ENCODE results near the gene GNG13. TPM values are rescaled to one million over a fixed set of nuclear protein-coding genes. Genes with fewer than 3 reads are reported as not detected.

GNG13 gene
- total and polyA plus RNA-seq, 2 experiments from 2014 or later = not detected

GRCh38 chr16:788399-789126 is 12.0 kb downstream of the GNG13 start, which contains the start of gene CHTF18:
CHTF18 (plus strand) TSS chr16:788620; CDS start chr16:788685, 65 bp downstream.
- Histone ChIP-seq H3K79me2 (ENCODE audit: insufficient read depth) (peaks cover 19% of the 10 kb centered on the region), H3K9ac (peak within 1 kb of the TSS; percentile 85), H3K9me2 (ENCODE audit: insufficient read depth) (no peaks in the 10 kb centered on the region), H3K27me3 (replicated peaks; ENCODE audit: insufficient read depth) (no peaks in the 10 kb centered on the region), H3K9me3 (ENCODE audit: low read depth) (no peaks in the 10 kb centered on the region), H3K36me3 (ENCODE audit: low read depth) (no peaks in the 10 kb centered on the region), H2AFZ (peak within 1 kb of the TSS; percentile 82), H4K20me1 (ENCODE audit: insufficient read depth) (no peaks in the 10 kb centered on the region), H3K27ac (no peak within 1 kb of the TSS), H3K4me1 (ENCODE audit: insufficient read depth) (no peaks in the 10 kb centered on the region), H3K4me2 (ENCODE audit: unreplicated experiment) (peak within 1 kb of the TSS; percentile 98), H3K4me3 (peak within 1 kb of the TSS; percentile 98), H3F3A (ENCODE audit: insufficient read depth) (no peaks in the 10 kb centered on the region)
- 0 to 1% methylated on average over 61 to 73 of the region's 97 CpGs for WGBS, 2 experiments (ENCODE audit: low coverage in 1 of 2, low lambda C conversion rate in 2 of 2, missing lambda C conversion rate in 2 of 2)
- DNase-seq = peak; percentile 98
- no peak for TF ChIP-seq EZH2 (IDR thresholded peaks at IDR 0.05; ENCODE audit: insufficient read depth, poor library complexity, severe bottlenecking)
- no peak for TF ChIP-seq EZH2phosphoT487 (IDR thresholded peaks at IDR 0.05; ENCODE audit: insufficient read depth, low read depth)
- in situ Hi-C loops (cut with MboI) = no loop called here

- Histone ChIP-seq H3K4me2 (ENCODE audit: unreplicated experiment) (peak within 1 kb of the TSS; percentile 98), H3K27me3 (replicated peaks; ENCODE audit: insufficient read depth) (no peaks in the 10 kb centered on the region), H3K79me2 (ENCODE audit: insufficient read depth) (peaks cover 19% of the 10 kb centered on the region), H3K36me3 (ENCODE audit: low read depth) (no peaks in the 10 kb centered on the region), H2AFZ (peak within 1 kb of the TSS; percentile 82), H3K27ac (no peak within 1 kb of the TSS), H3K9me2 (ENCODE audit: insufficient read depth) (no peaks in the 10 kb centered on the region), H3K4me1 (ENCODE audit: insufficient read depth) (no peaks in the 10 kb centered on the region), H4K20me1 (ENCODE audit: insufficient read depth) (no peaks in the 10 kb centered on the region), H3K9ac (peak within 1 kb of the TSS; percentile 85), H3K9me3 (ENCODE audit: low read depth) (no peaks in the 10 kb centered on the region), H3F3A (ENCODE audit: insufficient read depth) (no peaks in the 10 kb centered on the region), H3K4me3 (peak within 1 kb of the TSS; percentile 98)
- in situ Hi-C loops (cut with MboI) = no loop called here
- no peak for TF ChIP-seq EZH2phosphoT487 (IDR thresholded peaks at IDR 0.05; ENCODE audit: insufficient read depth, low read depth)
- TF ChIP-seq EZH2 (IDR thresholded peaks at IDR 0.05; ENCODE audit: insufficient read depth, poor library complexity, severe bottlenecking) = no peak
- no peak for DNase-seq
- WGBS, 2 experiments (ENCODE audit: low coverage in 1 of 2, low lambda C conversion rate in 2 of 2, missing lambda C conversion rate in 2 of 2) = 0 to 5% methylated on average over 13 to 18 of the region's 45 CpGs
Measured at GRCh38 chr16:787978-788398, 12.5 kb downstream of the GNG13 start, which contains the start of gene RPUSD1. RPUSD1 (minus strand) TSS chr16:788381; CDS start chr16:787737, 644 bp downstream.

- peak; percentile 43 for DNase-seq
- Histone ChIP-seq H3K4me1 (ENCODE audit: insufficient read depth) (no peaks in the 10 kb centered on the region), H4K20me1 (ENCODE audit: insufficient read depth) (no peaks in the 10 kb centered on the region), H3K79me2 (ENCODE audit: insufficient read depth) (peaks cover 19% of the 10 kb centered on the region), H3K4me2 (ENCODE audit: unreplicated experiment) (peak overlapping the region; percentile 98), H3K36me3 (ENCODE audit: low read depth) (no peaks in the 10 kb centered on the region), H3K9me3 (ENCODE audit: low read depth) (no peaks in the 10 kb centered on the region), H3K27ac (no peak overlapping the region), H3K9me2 (ENCODE audit: insufficient read depth) (no peaks in the 10 kb centered on the region), H3K9ac (peak overlapping the region; percentile 85), H3F3A (ENCODE audit: insufficient read depth) (no peaks in the 10 kb centered on the region), H2AFZ (peak overlapping the region; percentile 51), H3K4me3 (peak overlapping the region; percentile 98), H3K27me3 (replicated peaks; ENCODE audit: insufficient read depth) (no peaks in the 10 kb centered on the region)
- 29 to 31% methylated on average over 44 to 46 of the region's 47 CpGs for whole genome bisulfite sequencing, 2 experiments (ENCODE audit: low coverage in 1 of 2, low lambda C conversion rate in 2 of 2, missing lambda C conversion rate in 2 of 2)
- in situ Hi-C loops (cut with MboI) = no loop called here
- TF ChIP-seq EZH2phosphoT487 (IDR thresholded peaks at IDR 0.05; ENCODE audit: insufficient read depth, low read depth) = no peak
- TF ChIP-seq EZH2 (IDR thresholded peaks at IDR 0.05; ENCODE audit: insufficient read depth, poor library complexity, severe bottlenecking) = no peak
Measured at GRCh38 chr16:787321-787966, 13.1 kb downstream of the GNG13 start.

GRCh38 chr16:785563-786535 is 14.7 kb downstream of the GNG13 start:
- H3K4me1 ChIP-seq (ENCODE audit: insufficient read depth) = no peaks in the 10 kb centered on the region
- H4K20me1 ChIP-seq (ENCODE audit: insufficient read depth) = no peaks in the 10 kb centered on the region
- no peak overlapping the region for H3K4me2 ChIP-seq (ENCODE audit: unreplicated experiment)
- H2AFZ ChIP-seq = no peak overlapping the region
- no peaks in the 10 kb centered on the region for H3K9me2 ChIP-seq (ENCODE audit: insufficient read depth)
- H3K9me3 ChIP-seq (ENCODE audit: low read depth) = no peaks in the 10 kb centered on the region
- 58 to 72% methylated on average over 40 to 58 of the region's 58 CpGs for WGBS, 2 experiments (ENCODE audit: low coverage in 1 of 2, low lambda C conversion rate in 2 of 2, missing lambda C conversion rate in 2 of 2)
- no peaks in the 10 kb centered on the region for H3F3A ChIP-seq (ENCODE audit: insufficient read depth)
- in situ Hi-C loops (cut with MboI) = no loop called here
- H3K79me2 ChIP-seq (ENCODE audit: insufficient read depth) = peaks cover 19% of the 10 kb centered on the region
- peak; percentile 71 for DNase-seq
- no peak overlapping the region for H3K4me3 ChIP-seq
- TF ChIP-seq EZH2 (IDR thresholded peaks at IDR 0.05; ENCODE audit: insufficient read depth, poor library complexity, severe bottlenecking) (no peak), EZH2phosphoT487 (IDR thresholded peaks at IDR 0.05; ENCODE audit: insufficient read depth, low read depth) (no peak)
- no peak overlapping the region for H3K9ac ChIP-seq
- H3K36me3 ChIP-seq (ENCODE audit: low read depth) = no peaks in the 10 kb centered on the region
- H3K27ac ChIP-seq = no peak overlapping the region
- H3K27me3 ChIP-seq (replicated peaks; ENCODE audit: insufficient read depth) = no peaks in the 10 kb centered on the region
